Keratinocyte (primary cell): Measurements from ENCODE around the gene HEXB. TPM values are rescaled to one million over a fixed set of nuclear protein-coding genes. Genes with fewer than 3 reads are reported as not detected.

ENCODE experiments used
- DNase-seq: peaks from one replicate; pipeline ENCODE4 v3.0.0-alpha.2; 2011; ENCODE audit warnings: low read depth, missing footprints, low spot score
- FAIRE-seq: peaks from 2 replicates; lab custom pipeline; 2011; peaks lifted over from hg19 to GRCh38; lab: Jason Lieb, UNC
- H2AFZ ChIP-seq: 2 replicates; pipeline ENCODE4 v1.6.0; 2012; ENCODE audit warnings: low read length, control low read depth, inconsistent platforms; ENCODE audit not compliant: control insufficient read depth
- H3K27ac ChIP-seq: 2 replicates; pipeline ENCODE4 v1.5.1; 2011; ENCODE audit warnings: low read length; ENCODE audit not compliant: control insufficient read depth, insufficient read depth
- H3K27me3 ChIP-seq: 3 replicates; pipeline ENCODE4 v1.6.0; 2011; ENCODE audit warnings: low read length; ENCODE audit not compliant: control insufficient read depth, insufficient read depth; ENCODE audit errors: extremely low read depth
- H3K36me3 ChIP-seq, 2 experiments: 2 replicates in 1 of 2; 3 replicates in 1 of 2; pipeline ENCODE4 v1.5.1; 2011; ENCODE audit warnings: low read length in 2 of 2, mild to moderate bottlenecking in 1 of 2; ENCODE audit not compliant: control insufficient read depth in 2 of 2, insufficient read depth in 2 of 2; ENCODE audit errors: extremely low read depth in 1 of 2
- H3K4me1 ChIP-seq: 3 replicates; pipeline ENCODE4 v1.5.1; 2011; ENCODE audit warnings: low read length; ENCODE audit not compliant: control insufficient read depth, insufficient read depth; ENCODE audit errors: extremely low read depth
- H3K4me2 ChIP-seq: 3 replicates; pipeline ENCODE4 v1.6.0; 2011; ENCODE audit warnings: low read depth, low read length; ENCODE audit not compliant: control insufficient read depth, insufficient read depth; ENCODE audit errors: extremely low read depth
- H3K4me3 ChIP-seq, 3 experiments: fragments of 200-600 bp in 1 of 3; sonication (generic) in 1 of 3; 2 replicates in 2 of 3; 3 replicates in 1 of 3; pipeline ENCODE4 v1.5.1; 2011 to 2016; ENCODE audit warnings: low read length in 3 of 3, mild to moderate bottlenecking in 3 of 3, control low read depth in 2 of 3, inconsistent platforms in 1 of 3, low read depth in 1 of 3, mixed read lengths in 1 of 3, mixed run types in 1 of 3, moderate library complexity in 1 of 3; ENCODE audit not compliant: control insufficient read depth in 2 of 3, insufficient read depth in 2 of 3; ENCODE audit errors: extremely low read depth in 1 of 3
- H3K79me2 ChIP-seq: 2 replicates; pipeline ENCODE4 v1.6.0; 2012; ENCODE audit warnings: low read length; ENCODE audit not compliant: control insufficient read depth, insufficient read depth
- H3K9ac ChIP-seq: 3 replicates; pipeline ENCODE4 v1.6.0; 2011; ENCODE audit warnings: low read length; ENCODE audit not compliant: control insufficient read depth, insufficient read depth; ENCODE audit errors: extremely low read depth
- H3K9me1 ChIP-seq: 3 replicates; pipeline ENCODE4 v1.6.0; 2011; ENCODE audit warnings: low read length; ENCODE audit not compliant: control insufficient read depth, insufficient read depth; ENCODE audit errors: extremely low read depth
- H3K9me3 ChIP-seq: 2 replicates; pipeline ENCODE4 v1.5.1; 2012; ENCODE audit warnings: low read depth, low read length; ENCODE audit not compliant: control insufficient read depth
- H4K20me1 ChIP-seq: 3 replicates; pipeline ENCODE4 v1.6.0; 2011; ENCODE audit warnings: low read length; ENCODE audit not compliant: control insufficient read depth, insufficient read depth; ENCODE audit errors: extremely low read depth
- CTCF ChIP-seq, 3 experiments: IDR thresholded peaks in 1 of 3; conservative IDR thresholded peaks in 1 of 3; optimal IDR thresholded peaks in 1 of 3; 2 replicates in 2 of 3; 3 replicates in 1 of 3; pipeline versions ENCODE3 to v1.5.1; 2011; ENCODE audit warnings: low read length in 3 of 3, mild to moderate bottlenecking in 3 of 3, moderate library complexity in 2 of 3, control low read depth in 1 of 3, inconsistent platforms in 1 of 3; ENCODE audit not compliant: insufficient read depth in 2 of 3; ENCODE audit errors: extremely low read depth in 1 of 3
- EZH2 ChIP-seq: IDR thresholded peaks from one replicate; pipeline ENCODE4 v1.6.1; 2012; ENCODE audit warnings: inconsistent platforms, mild to moderate bottlenecking, low read length, moderate library complexity
- dilution Hi-C: fragments of 300-500 bp; cut with MboI; formaldehyde crosslinking; loops from one replicate; pipeline ENCODE4 v1.7.0; 2020; ENCODE audit warnings: low sequenced_read_pairs; ENCODE audit not compliant: extremely low pct_ligation_motif_present
- polyA plus RNA-seq, 5 experiments: library from polyadenylated mRNA; depleted of rRNA in 3 of 5; stranded (reverse) in 3 of 5; stranded (forward) in 1 of 5; unstranded in 1 of 5; fragments of >200 nt; gene quantifications; 1 replicate in 1 of 5; 2 replicates in 3 of 5; 3 replicates in 1 of 5; pipeline versions ENCODE4 v1.2.1 to v1.2.3, GENCODE V29; 2011 to 2012; ENCODE audit warnings: missing spikeins in 2 of 5, low read depth in 1 of 5, low replicate concordance in 1 of 5

The HEXB gene
- polyA plus RNA-seq, 1 donor (not counting 4 experiments of a cell fraction or from before 2014, with no cell fraction given), result 192 TPM

DNA sequence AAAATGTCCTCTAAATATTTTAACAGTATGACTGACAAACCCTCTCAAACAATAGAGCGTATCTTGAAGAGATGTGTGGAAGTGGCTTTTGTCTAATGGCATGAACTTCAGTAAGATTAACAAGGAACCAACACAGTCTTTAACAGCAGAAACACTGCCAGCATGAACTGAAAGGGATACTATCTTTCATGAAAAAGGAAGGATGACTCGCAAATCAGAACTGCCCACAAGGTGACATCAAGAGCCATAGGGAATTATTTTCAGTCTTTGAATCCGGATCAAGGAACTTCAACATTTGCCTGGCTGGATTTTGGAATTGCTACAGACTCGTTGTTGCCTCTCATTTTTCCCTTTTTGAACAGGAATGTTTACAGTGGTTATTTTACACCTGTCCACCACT lies 5.1 kb upstream of the HEXB start:
- Histone ChIP-seq H3K9me3 (no peaks in the 10 kb centered on the region), H3K9me1 (no peaks in the 10 kb centered on the region), H3K79me2 (no peaks in the 10 kb centered on the region), H4K20me1 (no peaks in the 10 kb centered on the region), H3K4me2 (no peak overlapping the region), H3K9ac (no peak overlapping the region), H2AFZ (no peak overlapping the region), H3K4me3 (no peak overlapping the region), H3K27me3 (no peaks in the 10 kb centered on the region), H3K4me1 (peaks cover 3% of the 10 kb centered on the region), H3K36me3 (no peaks in the 10 kb centered on the region), H3K27ac (no peak overlapping the region)
- DNase-seq (no peak), FAIRE-seq (peak; percentile 72)
- dilution Hi-C loops, result no loop called here
- no peak for TF ChIP-seq EZH2
- no peak for TF ChIP-seq CTCF (optimal IDR thresholded peaks at IDR 0.05 in 1 of 3, IDR thresholded peaks at IDR 0.05 in 1 of 3, conservative IDR thresholded peaks at IDR 0.05 in 1 of 3; ENCODE audit: extremely low read depth in 1 of 3, insufficient read depth in 2 of 3, low read length in 3 of 3)

DNA sequence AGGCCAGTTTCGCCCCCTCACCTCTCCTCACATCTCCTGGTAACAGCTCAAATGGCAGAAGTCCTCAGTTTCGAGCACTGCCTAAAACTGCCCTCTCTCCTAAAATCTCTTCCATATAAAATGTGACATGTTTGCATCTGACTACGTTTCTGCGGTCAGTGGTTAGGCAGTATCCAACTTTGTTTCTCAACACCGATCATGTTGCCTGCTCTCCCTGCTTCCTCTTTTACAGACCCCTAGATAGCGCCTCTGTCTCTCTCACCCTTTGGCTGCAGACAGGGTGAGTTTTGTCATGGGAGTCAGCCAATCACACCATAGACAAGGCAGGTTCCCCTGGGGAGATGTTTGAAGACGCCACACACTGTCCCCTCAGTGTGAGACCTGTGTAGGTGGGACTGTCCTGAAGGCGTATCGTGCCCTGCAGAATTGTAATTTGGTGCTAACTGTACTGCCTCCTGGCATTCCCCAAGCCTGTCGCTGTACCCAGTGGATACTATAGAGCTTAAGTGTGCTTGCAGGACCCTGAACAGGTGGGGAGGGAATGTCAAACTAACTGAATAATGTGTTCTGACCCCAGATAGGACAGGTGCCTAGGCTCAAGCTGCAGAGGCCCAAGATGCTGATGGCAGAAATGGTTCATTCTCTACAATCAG lies 1.1 kb downstream of the HEXB start:
- Histone ChIP-seq H3K9me1 (peaks cover 5% of the 10 kb centered on the region), H3K79me2 (peaks cover 31% of the 10 kb centered on the region), H3K4me2 (peak overlapping the region; percentile 93), H3K27me3 (no peaks in the 10 kb centered on the region), H3K4me3 (peak overlapping the region; percentile 80 to 95 (median 84)), H3K36me3 (peaks cover 7 to 11% of the 10 kb centered on the region in 2 experiments), H3K9ac (peak overlapping the region; percentile 89), H3K4me1 (peaks cover 22% of the 10 kb centered on the region), H4K20me1 (no peaks in the 10 kb centered on the region), H2AFZ (peak overlapping the region; percentile 91), H3K9me3 (no peaks in the 10 kb centered on the region), H3K27ac (peak overlapping the region; percentile 80)
- dilution Hi-C loops, result no loop called here
- no peak for TF ChIP-seq EZH2
- no peak for TF ChIP-seq CTCF (optimal IDR thresholded peaks at IDR 0.05 in 1 of 3, IDR thresholded peaks at IDR 0.05 in 1 of 3, conservative IDR thresholded peaks at IDR 0.05 in 1 of 3; ENCODE audit: extremely low read depth in 1 of 3, insufficient read depth in 2 of 3, low read length in 3 of 3)
- peak; percentile 17 for FAIRE-seq
- DNase-seq, result no peak
